NCI-H146 treated with DMSO at 0.1 percent for 48 hours (cell line): Measurements from ENCODE around the gene ACER3.
"Not testable (repeated sequence)": the region's sequence is repeated elsewhere in the genome, so short reads cannot be mapped to it uniquely, and the experiment has no call there.

Experiments
- DNase-seq: peaks from one replicate; lab custom pipeline; 2025; ENCODE audit not compliant: unreplicated experiment; lab: John Stamatoyannopoulos, UW

ACER3 gene

DNA sequence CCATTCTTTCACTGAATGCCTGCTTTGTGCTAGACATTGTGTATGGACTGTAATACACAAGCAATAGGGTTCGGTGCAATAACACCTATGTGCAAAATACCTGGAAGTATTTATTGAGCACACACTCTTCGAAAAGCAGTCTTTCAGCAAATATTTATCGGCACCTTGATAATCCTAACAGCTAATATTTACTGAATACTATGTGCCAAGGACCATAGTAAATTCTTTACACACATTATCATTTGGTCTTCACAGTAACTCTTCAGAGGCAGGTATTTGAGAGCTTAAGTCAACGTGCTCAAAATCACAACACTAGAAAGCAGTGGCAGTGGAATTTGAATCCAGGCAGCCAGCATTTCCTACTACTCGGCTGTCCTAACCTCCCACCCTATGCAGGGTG is 175.7 kb downstream of the ACER3 start:
- DNase-seq, result no peak

- DNase-seq, result no peak
These were observed 176.3 kb downstream of the ACER3 start for GRCh38 chr11:77037057-77037456.

- DNase-seq, result no peak
These were observed 177.5 kb downstream of the ACER3 start for GRCh38 chr11:77038029-77038824.

DNA sequence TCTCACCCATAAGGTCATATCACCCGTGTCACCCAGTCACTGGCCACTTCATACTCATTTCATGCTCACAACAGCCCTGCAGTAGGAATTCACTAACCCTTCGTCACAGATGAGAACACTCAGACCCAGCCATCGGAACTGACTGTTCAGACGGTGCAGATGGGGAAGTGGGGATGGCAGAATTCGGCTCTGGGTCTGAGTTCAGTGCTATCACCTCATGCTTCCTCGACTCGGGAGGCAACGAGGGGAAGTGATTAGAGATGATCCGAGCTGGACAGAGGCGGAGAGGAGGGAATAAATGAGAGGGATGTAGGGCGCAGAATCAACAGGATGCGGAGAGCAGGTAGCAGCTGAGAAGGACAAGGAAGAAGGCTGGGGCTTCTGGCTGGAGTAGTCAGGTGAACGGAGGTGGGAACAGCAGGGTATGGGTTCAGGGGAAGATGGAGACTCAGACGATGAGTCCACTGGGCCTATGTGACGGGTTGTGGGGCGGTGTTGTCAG is 178.2 kb downstream of the ACER3 start:
- no peak for DNase-seq

DNA sequence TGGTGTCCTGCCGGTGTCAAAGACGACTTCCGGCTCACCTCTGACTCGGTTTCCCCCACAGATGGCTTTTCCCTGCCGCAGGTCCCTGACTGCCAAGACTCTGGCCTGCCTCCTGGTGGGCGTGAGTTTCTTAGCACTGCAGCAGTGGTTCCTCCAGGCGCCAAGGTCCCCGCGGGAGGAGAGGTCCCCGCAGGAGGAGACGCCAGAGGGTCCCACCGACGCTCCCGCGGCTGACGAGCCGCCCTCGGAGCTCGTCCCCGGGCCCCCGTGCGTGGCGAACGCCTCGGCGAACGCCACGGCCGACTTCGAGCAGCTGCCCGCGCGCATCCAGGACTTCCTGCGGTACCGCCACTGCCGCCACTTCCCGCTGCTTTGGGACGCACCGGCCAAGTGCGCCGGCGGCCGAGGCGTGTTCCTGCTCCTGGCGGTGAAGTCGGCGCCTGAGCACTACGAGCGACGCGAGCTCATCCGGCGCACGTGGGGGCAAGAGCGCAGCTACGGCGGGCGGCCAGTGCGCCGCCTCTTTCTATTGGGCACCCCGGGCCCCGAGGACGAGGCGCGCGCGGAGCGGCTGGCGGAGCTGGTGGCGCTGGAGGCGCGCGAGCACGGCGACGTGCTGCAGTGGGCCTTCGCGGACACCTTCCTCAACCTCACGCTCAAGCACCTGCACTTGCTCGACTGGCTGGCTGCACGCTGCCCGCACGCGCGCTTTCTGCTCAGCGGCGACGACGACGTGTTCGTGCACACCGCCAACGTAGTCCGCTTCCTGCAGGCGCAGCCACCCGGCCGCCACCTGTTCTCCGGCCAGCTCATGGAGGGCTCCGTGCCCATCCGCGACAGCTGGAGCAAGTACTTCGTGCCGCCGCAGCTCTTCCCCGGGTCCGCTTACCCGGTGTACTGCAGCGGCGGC is 179.0 kb downstream of the ACER3 start:
- no peak for DNase-seq

DNA sequence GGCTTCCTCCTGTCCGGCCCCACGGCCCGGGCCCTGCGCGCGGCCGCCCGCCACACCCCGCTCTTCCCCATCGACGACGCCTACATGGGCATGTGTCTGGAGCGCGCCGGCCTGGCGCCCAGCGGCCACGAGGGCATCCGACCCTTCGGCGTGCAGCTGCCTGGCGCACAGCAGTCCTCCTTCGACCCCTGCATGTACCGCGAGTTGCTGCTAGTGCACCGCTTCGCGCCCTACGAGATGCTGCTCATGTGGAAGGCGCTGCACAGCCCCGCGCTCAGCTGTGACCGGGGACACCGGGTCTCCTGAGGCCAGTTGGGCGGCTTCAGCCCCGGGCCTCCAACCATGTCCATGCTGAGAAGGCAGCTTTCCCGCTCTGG is 179.7 kb downstream of the ACER3 start:
- no peak for DNase-seq

DNA sequence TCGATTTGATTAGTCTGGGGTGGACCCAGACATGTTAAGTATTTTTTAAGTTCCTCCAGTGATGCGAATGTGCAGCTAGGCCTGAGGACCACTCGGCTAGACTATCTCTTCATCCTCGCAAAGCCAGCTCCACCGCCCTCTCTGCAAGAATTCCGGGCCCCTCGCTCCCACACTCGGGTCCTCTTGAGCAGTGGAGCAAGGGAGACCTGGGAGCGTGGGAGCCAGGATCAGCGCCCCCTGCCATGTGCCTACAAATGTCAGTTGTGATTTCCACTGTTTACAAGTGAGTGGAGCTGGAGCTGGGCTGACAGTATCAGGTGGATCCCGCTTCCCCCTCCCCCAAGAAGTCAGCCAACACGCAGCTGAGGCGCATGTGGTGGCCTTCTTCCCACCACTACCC is 180.2 kb downstream of the ACER3 start:
- no peak for DNase-seq

- no peak for DNase-seq
These were observed 181.5 kb downstream of the ACER3 start for GRCh38 chr11:77042111-77042726.

DNA sequence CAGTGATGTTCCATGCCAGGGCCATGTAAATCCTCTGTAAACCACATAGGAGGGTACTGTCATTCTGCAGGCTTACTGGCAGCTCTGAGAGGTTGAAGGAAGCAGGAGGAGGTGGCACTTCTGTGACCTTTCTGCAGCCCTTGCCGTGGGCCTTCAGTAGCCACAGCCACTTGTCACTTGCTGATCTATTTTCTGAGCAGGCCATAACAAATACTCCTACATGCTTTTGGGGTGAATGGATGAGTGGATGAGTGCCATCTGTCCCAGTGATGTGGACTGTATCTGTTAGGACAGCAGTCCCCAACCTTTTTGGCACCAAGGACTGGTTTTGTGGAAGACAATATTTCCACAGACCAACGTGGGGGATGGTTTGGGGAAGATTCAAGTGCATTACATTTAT is 183.6 kb downstream of the ACER3 start:
- no peak for DNase-seq

GRCh38 chr11:77044886-77045285 is 184.2 kb downstream of the ACER3 start:
- DNase-seq, result no peak

GRCh38 chr11:77046060-77046501 is 185.4 kb downstream of the ACER3 start:
- DNase-seq, result no peak

DNA sequence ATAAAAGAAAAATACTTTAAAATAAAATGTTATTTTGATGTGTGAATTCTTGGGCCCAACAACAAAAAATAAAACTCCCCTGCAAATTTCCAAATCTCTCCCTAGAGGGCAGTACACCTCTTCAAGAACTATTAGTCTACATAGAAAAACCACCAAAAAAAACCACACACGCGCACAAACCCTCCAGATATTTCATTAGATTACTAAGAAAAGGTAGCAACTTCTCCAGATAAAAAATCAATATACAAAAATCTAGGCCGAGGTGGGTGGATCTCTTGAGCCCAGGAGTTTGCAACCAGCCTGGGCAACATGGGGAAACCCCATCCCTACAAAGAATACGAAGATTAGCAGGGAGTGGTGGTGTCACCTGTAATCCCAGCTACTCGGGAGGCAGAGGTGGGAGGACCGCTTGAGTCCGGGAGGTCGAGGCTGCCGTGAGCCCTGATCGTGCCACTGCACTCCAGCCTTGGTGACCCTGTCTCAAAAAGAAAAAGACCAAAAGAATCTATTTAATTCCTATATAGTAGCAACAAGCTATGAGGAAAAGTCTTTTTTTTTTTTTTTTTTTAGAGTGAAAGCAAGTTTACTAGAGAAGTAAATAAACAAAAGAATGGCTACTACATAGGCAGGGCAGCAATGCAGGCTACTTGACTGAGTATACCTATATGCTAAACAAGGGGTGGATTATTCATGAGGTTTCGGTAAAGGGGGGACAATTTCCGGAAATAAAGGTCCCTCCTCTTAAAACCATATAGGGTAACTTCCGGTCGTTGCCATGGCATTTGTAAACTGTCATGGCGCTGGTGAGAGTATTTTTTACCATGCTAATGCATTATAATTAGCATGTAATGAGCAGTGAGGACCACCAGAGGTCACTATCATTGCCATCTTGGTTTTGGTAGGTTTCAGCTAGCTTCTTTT is 186.5 kb downstream of the ACER3 start:
- DNase-seq, result peak; percentile 75

DNA sequence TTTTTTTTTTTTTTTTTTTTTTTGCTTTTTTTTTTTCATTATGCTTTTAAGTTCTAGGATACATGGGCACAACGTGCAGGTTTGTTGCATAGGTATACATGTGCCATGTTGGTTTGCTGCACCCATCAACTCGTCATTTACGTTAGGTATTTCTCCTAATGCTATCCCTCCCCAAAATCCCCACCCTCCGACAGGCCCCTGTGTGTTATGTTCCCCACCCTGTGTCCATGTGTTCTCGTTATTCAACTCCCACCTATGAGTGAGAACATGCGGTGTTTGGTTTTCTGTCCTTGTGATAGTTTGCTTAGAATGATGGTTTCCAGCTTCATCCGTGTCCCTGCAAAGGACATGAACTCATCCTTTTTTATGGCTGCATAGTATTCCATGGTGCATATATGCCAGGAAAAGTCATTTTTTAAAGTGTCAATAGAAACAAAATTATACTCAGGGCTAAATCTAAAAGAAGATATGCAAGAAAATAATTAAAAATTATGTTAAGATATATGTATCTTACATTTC is 187.3 kb downstream of the ACER3 start:
- DNase-seq, result not testable (repeated sequence)

GRCh38 chr11:77049026-77049425 is 188.3 kb downstream of the ACER3 start:
- no peak for DNase-seq

GRCh38 chr11:77051511-77051910 is 190.8 kb downstream of the ACER3 start:
- DNase-seq, result no peak

GRCh38 chr11:77052518-77052917 is 191.8 kb downstream of the ACER3 start:
- no peak for DNase-seq

DNA sequence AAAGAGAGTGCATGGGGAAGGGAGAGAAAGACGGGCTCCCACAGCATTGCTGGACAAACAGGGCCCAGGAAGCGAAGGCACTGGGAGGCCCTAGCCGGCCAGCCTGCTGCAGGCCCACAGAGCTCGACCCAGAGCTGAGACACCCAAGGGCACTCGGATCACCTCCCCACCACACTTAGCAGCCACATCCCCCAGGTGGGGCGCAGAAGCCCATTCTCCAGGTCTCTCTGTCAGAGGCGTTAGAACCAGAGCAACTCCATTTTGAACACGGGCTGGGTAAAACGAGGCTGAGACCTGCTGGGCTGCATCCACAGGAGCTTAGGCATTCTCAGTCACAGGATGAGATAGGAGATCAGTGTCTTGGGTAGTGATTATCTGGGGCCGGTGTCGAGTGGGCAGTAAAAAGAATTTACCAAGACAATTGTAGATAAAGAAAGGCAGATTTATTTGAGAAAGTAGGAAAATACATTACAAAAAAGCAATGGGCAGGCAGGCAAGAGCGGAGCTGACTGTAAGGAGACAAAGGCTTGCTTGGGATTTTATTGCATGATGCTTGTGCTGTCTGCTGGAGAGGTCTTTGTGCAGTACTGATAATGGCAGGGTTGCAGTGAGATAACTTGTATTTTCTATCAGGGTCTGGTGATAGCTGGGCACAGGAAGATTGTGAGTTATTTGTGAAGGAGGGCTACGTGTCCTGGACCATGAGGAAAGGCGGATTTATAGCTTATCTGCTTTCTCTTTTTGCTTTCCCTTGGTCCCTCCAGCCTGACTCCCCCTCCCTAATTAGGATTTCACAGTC is 192.7 kb downstream of the ACER3 start:
- DNase-seq, result no peak

DNA sequence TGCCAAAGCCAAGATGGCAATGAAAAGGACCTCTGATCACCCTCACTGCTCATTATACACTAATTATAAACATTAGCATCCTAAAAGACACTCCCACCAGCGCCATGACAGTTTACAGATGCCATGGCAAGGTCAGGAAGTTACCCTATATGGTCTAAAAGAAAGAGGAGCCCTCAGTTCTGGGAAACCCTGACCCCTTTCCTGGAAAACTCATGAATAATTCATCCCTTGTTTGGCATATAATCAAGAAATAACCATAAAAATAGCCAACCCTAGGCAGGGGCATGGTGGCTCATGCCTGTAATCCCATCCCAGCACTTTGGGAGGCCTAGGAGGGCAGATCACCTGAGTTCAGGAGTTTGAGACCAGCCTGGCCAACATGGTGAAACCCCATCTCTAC is 193.4 kb downstream of the ACER3 start:
- no peak for DNase-seq

- DNase-seq, result no peak
These were observed 194.4 kb downstream of the ACER3 start for GRCh38 chr11:77055101-77055561.
